ENCODE data around the gene AIFM2.

The AIFM2 gene

GRCh38 chr10:70074165-70074564 is 58.5 kb downstream of the AIFM2 start:
- Histone ChIP-seq H3K27me3 (ENCODE audit: low read depth, low read length) (no peaks in the 10 kb centered on the region), H3K79me2 (ENCODE audit: low read length) (no peaks in the 10 kb centered on the region), H3K9ac (ENCODE audit: low read length) (no peak overlapping the region), H4K20me1 (ENCODE audit: insufficient read depth, low read length) (no peaks in the 10 kb centered on the region), H3K27ac (ENCODE audit: low read length) (no peak overlapping the region), H3K4me1 (ENCODE audit: low read length) (no peaks in the 10 kb centered on the region), H2AFZ (ENCODE audit: low read depth, low read length) (no peak overlapping the region), H3K4me2 (ENCODE audit: low read length) (no peak overlapping the region), H3K4me3 (ENCODE audit: low read length) (no peak overlapping the region), H3K36me3 (replicated peaks; ENCODE audit: low read depth, low read length) (no peaks in the 10 kb centered on the region), H3K9me3 (ENCODE audit: insufficient read depth, low read length) (no peaks in the 10 kb centered on the region)
- TF ChIP-seq CTCF (IDR thresholded peaks at IDR 0.05; ENCODE audit: low read depth, low read length) = no peak
- no peak for TF ChIP-seq EZH2phosphoT487 (IDR thresholded peaks at IDR 0.05; ENCODE audit: low read depth)

GRCh38 chr10:70070834-70071233 is 61.8 kb downstream of the AIFM2 start:
- no peaks in the 10 kb centered on the region for H3K4me1 ChIP-seq (ENCODE audit: low read length)
- H4K20me1 ChIP-seq (ENCODE audit: insufficient read depth, low read length) = no peaks in the 10 kb centered on the region
- no peak overlapping the region for H3K4me3 ChIP-seq (ENCODE audit: low read length)
- TF ChIP-seq CTCF (IDR thresholded peaks at IDR 0.05; ENCODE audit: low read depth, low read length) (no peak), EZH2phosphoT487 (IDR thresholded peaks at IDR 0.05; ENCODE audit: low read depth) (no peak)
- no peaks in the 10 kb centered on the region for H3K27me3 ChIP-seq (ENCODE audit: low read depth, low read length)
- no peak overlapping the region for H3K27ac ChIP-seq (ENCODE audit: low read length)
- no peak overlapping the region for H3K9ac ChIP-seq (ENCODE audit: low read length)
- H2AFZ ChIP-seq (ENCODE audit: low read depth, low read length) = no peak overlapping the region
- no peaks in the 10 kb centered on the region for H3K79me2 ChIP-seq (ENCODE audit: low read length)
- no peaks in the 10 kb centered on the region for H3K9me3 ChIP-seq (ENCODE audit: insufficient read depth, low read length)
- H3K4me2 ChIP-seq (ENCODE audit: low read length) = no peak overlapping the region
- H3K36me3 ChIP-seq (replicated peaks; ENCODE audit: low read depth, low read length) = no peaks in the 10 kb centered on the region

- Histone ChIP-seq H3K79me2 (ENCODE audit: low read length) (no peaks in the 10 kb centered on the region), H3K9ac (ENCODE audit: low read length) (no peak overlapping the region), H3K9me3 (ENCODE audit: insufficient read depth, low read length) (no peaks in the 10 kb centered on the region), H3K36me3 (replicated peaks; ENCODE audit: low read depth, low read length) (no peaks in the 10 kb centered on the region), H3K4me3 (ENCODE audit: low read length) (no peak overlapping the region), H4K20me1 (ENCODE audit: insufficient read depth, low read length) (no peaks in the 10 kb centered on the region), H2AFZ (ENCODE audit: low read depth, low read length) (no peak overlapping the region), H3K4me1 (ENCODE audit: low read length) (no peaks in the 10 kb centered on the region), H3K27ac (ENCODE audit: low read length) (no peak overlapping the region), H3K27me3 (ENCODE audit: low read depth, low read length) (no peaks in the 10 kb centered on the region), H3K4me2 (ENCODE audit: low read length) (no peak overlapping the region)
- no peak for TF ChIP-seq CTCF (IDR thresholded peaks at IDR 0.05; ENCODE audit: low read depth, low read length)
- no peak for TF ChIP-seq EZH2phosphoT487 (IDR thresholded peaks at IDR 0.05; ENCODE audit: low read depth)
These were observed 63.3 kb downstream of the AIFM2 start for GRCh38 chr10:70069346-70069745.

GRCh38 chr10:70068925-70069324 is 63.7 kb downstream of the AIFM2 start:
- Histone ChIP-seq H3K79me2 (ENCODE audit: low read length) (no peaks in the 10 kb centered on the region), H3K4me3 (ENCODE audit: low read length) (no peak overlapping the region), H3K9ac (ENCODE audit: low read length) (no peak overlapping the region), H4K20me1 (ENCODE audit: insufficient read depth, low read length) (no peaks in the 10 kb centered on the region), H3K36me3 (replicated peaks; ENCODE audit: low read depth, low read length) (no peaks in the 10 kb centered on the region), H3K27ac (ENCODE audit: low read length) (no peak overlapping the region), H3K27me3 (ENCODE audit: low read depth, low read length) (no peaks in the 10 kb centered on the region), H3K4me1 (ENCODE audit: low read length) (no peaks in the 10 kb centered on the region), H3K4me2 (ENCODE audit: low read length) (no peak overlapping the region), H3K9me3 (ENCODE audit: insufficient read depth, low read length) (no peaks in the 10 kb centered on the region), H2AFZ (ENCODE audit: low read depth, low read length) (no peak overlapping the region)
- TF ChIP-seq CTCF (IDR thresholded peaks at IDR 0.05; ENCODE audit: low read depth, low read length) = no peak
- no peak for TF ChIP-seq EZH2phosphoT487 (IDR thresholded peaks at IDR 0.05; ENCODE audit: low read depth)
